DOHH2 (cell line): ENCODE data around the gene BNIP2.

Experiments used
- EZH2phosphoT487 ChIP-seq: fragments of 200-600 bp; sonication (generic); IDR thresholded peaks from 2 replicates; pipeline ENCODE4 v1.6.1; 2017; ENCODE audit warnings: borderline replicate concordance, mild to moderate bottlenecking, antibody characterized with exemption, low read length, moderate library complexity, mixed read lengths
- TF ChIP-seq, protein P1 (sequence below): fragments of 200-600 bp; sonication (generic); IDR thresholded peaks from one replicate; pipeline ENCODE4 v1.5.1; 2014; ENCODE audit warnings: antibody characterized with exemption, mild to moderate bottlenecking, low read depth, low read length; ENCODE audit not compliant: poor library complexity, severe bottlenecking

DNA sequence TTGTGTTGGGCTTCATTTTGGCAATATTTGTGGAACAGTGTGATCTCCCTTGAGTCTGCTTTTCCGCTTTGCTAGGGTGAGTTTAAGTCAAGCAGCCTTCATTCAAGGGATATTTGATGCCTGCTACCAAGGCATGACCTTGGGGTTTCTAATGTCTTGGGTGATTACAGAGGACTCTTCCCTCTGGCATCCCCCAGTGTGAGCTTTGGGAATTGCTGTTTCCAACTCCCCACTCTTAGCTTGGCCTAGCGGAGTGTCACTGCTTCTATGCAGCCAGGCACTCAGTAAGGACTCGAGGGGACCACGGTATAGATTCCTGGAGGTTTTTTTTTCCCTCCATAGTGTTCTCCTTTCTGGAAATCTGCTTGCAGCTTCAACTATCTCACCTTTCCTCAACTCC is 56.4 kb downstream of the BNIP2 start:
- TF ChIP-seq EZH2phosphoT487, result no peak
- TF ChIP-seq, protein P1, sequence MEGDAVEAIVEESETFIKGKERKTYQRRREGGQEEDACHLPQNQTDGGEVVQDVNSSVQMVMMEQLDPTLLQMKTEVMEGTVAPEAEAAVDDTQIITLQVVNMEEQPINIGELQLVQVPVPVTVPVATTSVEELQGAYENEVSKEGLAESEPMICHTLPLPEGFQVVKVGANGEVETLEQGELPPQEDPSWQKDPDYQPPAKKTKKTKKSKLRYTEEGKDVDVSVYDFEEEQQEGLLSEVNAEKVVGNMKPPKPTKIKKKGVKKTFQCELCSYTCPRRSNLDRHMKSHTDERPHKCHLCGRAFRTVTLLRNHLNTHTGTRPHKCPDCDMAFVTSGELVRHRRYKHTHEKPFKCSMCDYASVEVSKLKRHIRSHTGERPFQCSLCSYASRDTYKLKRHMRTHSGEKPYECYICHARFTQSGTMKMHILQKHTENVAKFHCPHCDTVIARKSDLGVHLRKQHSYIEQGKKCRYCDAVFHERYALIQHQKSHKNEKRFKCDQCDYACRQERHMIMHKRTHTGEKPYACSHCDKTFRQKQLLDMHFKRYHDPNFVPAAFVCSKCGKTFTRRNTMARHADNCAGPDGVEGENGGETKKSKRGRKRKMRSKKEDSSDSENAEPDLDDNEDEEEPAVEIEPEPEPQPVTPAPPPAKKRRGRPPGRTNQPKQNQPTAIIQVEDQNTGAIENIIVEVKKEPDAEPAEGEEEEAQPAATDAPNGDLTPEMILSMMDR, result no peak
